ENCODE data around the gene WNT5B.
A peak's percentile ranks its signal among the peaks of the same experiment; 100 is the strongest.
"Not testable (repeated sequence)": the region's sequence is repeated elsewhere in the genome, so short reads cannot be mapped to it uniquely, and the experiment has no call there.

The WNT5B gene

DNA sequence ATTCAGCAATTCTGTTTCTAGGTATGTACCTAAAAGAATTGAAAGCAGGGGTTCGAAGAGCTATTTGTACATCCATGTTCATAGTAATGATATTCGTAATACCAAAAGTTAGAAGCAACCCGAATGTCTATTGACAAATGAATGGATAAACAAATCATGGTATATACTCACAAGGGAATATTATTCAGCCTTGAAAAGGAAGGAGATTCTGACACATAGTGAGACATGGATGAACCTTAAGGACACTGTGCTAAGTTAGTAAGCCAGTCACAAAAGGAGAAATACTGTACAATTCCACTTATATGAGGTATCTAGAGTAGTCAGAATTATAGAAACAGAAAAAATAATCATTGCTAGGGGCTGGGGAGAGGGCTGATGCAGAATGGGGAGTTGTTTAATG is 30.3 kb upstream of the WNT5B start:
- no peak for DNase-seq (ENCODE audit: low read depth)

- DNase-seq (ENCODE audit: low read depth), result not testable (repeated sequence)
Observed at GRCh38 chr12:1602706-1603105, 26.3 kb upstream of the WNT5B start.

DNA sequence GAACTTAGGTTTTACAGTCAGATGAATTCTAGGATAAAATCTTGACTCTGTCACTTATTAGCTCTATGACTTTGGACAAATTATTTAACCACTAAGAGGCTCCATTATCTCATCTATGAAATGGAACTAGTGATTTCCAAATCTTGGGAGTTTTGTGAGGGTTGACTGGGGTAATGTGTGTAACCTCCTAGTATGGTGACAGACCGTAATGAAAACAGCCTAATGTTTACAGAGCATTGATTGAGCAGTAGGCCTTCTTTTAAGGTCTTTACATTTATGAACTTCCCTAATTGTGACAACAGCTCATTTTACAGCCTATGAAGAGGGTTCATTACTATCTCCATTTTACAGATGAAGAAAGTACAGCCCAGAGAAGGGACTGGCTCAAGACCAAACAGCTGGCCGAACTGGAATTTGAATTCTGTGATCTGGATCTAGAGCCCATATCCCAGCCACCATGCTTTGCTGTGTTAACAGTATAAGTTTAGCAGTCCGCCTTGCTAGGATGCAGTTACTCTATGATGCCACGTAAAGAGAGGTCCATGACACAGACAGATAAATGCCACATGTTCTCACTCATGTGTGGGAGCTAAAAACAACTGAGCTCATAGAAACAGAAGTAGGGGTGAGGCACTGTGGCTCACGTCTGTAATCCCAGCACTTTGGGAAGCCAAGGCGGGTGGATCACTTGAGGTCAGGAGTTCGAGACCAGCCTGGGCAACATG is 25.6 kb upstream of the WNT5B start:
- peak; percentile 15 for DNase-seq (ENCODE audit: low read depth)

GRCh38 chr12:1604464-1604863 is 24.6 kb upstream of the WNT5B start:
- DNase-seq (ENCODE audit: low read depth), result no peak

- DNase-seq (ENCODE audit: low read depth), result peak; percentile 80
Observed at GRCh38 chr12:1605129-1606020, 23.7 kb upstream of the WNT5B start.

DNA sequence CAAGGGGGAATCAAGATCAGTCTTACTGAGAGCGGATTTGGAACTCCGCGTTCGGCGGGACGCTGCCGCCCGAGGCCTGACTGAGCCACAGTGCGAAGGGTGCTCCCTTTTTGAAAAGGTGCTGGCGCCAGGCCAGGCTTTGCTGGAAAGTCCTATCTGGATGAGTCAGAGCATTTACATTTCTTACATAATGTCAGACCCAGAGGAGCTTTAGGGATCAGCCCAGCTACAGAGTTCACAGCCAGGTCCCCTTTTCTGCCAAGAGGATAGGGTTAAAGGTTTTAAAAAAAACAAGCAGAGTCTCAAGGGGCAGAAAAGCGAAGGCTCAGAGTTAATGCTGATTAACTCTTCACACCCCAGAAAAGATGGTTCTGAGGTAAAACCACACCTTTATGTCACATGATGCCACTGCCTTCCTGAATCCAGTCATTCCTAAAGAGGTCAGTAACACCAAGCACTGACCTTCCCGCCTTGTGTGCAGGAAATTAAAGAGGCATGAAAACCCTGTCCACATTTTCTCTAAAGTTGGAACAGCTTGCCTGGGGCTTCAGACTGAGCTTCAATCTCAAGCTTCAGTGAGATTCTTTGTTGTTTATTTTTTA is 22.9 kb upstream of the WNT5B start:
- DNase-seq (ENCODE audit: low read depth), result peak; percentile 71

- DNase-seq (ENCODE audit: low read depth), result no peak
Observed at GRCh38 chr12:1607940-1608712, 20.9 kb upstream of the WNT5B start.

GRCh38 chr12:1608713-1609119 is 20.3 kb upstream of the WNT5B start:
- no peak for DNase-seq (ENCODE audit: low read depth)

GRCh38 chr12:1610072-1610643 is 18.9 kb upstream of the WNT5B start:
- DNase-seq (ENCODE audit: low read depth), result no peak

GRCh38 chr12:1611803-1612572 is 17.0 kb upstream of the WNT5B start:
- DNase-seq (ENCODE audit: low read depth), result peak; percentile 96

- no peak for DNase-seq (ENCODE audit: low read depth)
Observed at GRCh38 chr12:1613860-1614259, 15.2 kb upstream of the WNT5B start.

DNA sequence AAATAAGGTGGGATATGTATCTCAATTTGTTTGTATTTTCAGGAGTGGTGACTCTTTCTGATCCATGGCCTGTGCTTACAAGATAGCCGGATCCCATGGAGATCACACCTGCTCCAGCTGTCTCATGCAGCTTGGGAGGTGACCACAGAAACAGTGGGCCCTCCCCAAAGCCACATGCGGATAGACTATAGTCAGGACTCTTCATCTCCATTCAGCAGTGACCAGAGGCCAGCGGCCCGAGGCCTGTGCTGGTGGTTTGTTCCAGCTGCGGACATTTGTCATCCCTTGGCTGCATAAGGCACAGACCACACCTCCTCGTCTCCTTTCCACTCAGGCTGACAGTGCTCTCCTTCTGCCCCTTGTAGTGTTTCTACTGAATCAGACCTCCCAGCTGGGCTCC is 14.7 kb upstream of the WNT5B start:
- no peak for DNase-seq (ENCODE audit: low read depth)

DNA sequence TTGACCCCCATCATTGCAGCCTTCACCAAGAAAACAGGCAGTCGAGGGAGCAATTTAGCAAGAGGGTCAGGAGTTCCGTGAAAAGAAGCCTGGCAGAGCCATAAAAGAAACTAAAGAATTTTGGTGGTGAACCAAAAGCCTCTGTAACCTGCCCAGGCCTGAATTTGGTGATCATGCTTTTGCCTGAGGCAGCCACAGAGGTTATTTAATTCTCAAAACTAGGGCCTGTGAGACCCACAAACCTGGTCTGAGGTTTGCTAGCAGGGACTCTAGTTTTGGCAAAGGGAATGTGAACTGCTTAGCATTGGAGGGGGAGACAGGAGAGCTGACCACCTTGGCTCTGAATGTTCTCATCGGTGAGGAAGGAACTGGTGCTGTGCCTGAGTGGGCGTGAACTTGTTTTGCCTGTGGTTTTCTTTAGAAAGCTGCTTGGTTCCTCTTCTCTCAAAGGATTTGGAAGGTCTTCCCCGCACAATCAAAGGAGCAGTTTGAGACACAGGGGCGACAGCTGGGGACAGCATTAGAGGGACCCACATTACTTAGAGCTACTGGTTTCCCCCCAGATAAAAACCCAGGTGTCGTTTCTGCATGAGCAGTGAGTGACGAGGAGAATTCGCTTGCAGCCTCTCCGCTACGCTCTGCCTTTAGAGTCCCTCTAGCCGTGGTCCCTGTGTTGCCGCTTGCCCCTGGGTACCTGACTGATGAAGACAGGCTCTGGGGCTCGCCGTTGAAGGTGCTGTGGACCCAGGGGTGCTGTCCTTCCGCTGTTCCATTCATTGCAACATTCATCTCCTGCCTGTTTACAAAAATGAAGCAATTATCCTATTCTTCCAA is 12.6 kb upstream of the WNT5B start:
- DNase-seq (ENCODE audit: low read depth), result no peak

- DNase-seq (ENCODE audit: low read depth), result no peak
Observed at GRCh38 chr12:1618489-1618888, 10.5 kb upstream of the WNT5B start.

DNA sequence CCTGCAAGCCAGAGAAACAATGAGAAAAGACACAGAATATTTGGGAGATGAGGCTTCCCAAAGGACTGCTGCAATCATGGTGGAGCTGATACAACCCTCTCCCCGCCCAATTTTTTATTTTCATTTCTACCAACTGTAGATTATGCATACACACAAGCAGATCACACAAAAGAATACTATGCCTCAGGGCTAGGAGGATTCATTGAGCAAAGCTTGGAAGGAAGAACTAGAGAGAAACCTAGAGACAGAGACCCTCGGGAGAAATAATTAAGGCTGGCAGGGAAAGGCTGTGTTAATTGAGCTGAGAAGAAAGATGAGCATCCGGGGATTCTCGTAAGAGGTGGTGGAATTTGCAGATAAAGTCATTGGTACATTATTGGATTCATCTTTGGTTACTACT is 9.9 kb upstream of the WNT5B start:
- no peak for DNase-seq (ENCODE audit: low read depth)

DNA sequence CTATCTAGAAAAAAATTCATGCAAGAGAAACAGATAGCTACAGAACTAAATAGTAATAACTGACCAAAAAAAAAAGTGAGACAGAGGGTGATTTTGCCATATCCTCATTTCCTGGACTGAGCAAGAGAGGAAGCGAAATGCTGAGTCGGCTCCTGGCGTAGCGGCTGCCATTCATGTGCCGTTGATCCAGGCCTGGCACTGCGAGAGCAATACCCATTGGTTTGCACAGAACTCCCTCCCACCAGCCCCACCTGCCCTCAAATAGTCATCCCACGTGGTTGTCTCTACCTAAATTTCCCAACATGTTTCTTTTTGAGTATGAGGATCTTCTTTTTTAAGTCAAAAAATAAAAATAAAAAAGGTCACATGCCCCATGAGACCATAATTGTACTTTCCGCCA is 9.4 kb upstream of the WNT5B start:
- no peak for DNase-seq (ENCODE audit: low read depth)

DNA sequence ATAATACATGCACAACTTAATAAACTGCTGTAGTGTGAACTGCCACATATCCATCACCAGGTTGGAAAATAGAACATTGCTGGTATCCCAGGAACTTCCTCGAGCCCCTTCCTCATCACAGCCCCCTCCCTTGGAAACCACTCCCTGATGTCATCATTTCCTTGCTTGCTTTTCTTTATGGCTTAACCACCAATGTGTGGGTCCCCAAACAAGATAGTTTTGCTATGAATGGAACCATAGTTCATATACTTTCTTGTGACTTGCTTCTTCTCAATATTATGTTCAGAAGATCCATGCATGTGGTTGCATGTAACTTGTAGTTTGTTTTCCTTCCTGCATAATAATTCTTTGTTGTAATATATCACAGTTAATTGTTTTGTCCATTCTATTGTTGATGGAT is 8.9 kb upstream of the WNT5B start:
- DNase-seq (ENCODE audit: low read depth), result no peak

DNA sequence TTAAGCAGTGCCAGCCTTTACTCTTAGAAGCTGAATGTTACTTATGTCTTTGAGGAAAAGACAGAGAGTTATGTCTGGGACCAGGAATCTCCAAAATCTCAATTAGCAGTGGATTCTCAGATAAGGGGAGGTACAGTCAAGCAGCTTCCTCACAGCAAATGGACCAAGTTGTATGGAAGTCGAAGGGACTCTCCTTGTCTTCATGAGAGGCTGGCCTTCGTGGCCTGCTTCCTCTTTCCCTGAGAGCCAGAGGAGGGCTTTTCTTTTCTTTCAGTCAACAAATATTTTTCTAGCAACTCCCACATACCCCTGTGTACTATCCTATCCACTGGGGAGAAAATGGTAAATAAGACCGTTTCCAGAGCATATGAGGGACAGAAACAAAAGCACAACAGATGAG is 6.6 kb upstream of the WNT5B start:
- no peak for DNase-seq (ENCODE audit: low read depth)

DNA sequence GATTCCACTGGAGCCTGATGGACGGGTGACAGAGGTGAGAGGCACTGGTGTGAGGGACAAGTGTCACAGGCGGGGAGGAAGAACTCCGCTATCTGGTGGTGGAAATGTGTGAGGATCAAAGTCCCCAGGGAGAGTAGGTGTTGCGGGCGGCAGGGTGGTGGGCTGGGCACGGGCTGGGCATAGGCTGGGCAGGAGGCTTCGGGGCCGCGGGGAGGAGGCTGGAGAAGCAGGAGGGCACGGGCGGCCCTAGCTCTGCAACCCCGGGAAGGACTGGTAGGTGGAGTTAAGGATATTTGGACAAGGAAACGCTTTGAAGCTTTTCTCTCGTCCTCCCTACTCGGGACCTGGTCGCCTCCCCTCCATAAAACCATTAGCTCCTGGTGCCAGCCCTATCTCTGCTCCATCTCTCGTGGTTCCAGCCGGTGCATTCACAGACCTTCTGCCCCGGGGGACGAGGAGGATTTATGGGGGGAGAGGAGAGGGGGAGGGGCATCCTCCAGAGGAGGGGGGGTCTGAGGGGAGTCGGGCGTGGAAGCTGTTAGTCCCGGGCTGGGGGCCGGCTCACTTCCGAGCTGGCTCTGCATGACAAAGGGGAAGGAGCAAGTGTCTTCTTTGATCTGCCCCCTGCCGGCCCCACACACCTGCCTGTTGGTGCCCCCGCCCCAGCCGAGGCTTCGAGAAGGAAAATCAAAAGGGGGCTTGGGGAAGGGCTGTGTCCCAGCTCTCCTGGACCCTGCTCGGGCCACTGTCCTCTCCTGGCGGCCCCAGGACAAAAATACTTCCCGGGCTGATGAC is 504 bp downstream of the WNT5B start:
- no peak for DNase-seq (ENCODE audit: low read depth)

Measured in amniotic epithelial cell (primary cell).